ENCODE data around the gene VWA3B.

GRCh38 chr2:98329549-98329948 lies 242.6 kb downstream of the VWA3B start:
- TF ChIP-seq CTCF (IDR thresholded peaks at IDR 0.05) (no peak), POLR2A (IDR thresholded peaks at IDR 0.05) (no peak)
